ENCODE data around the gene ACACA.

Gene ACACA

DNA sequence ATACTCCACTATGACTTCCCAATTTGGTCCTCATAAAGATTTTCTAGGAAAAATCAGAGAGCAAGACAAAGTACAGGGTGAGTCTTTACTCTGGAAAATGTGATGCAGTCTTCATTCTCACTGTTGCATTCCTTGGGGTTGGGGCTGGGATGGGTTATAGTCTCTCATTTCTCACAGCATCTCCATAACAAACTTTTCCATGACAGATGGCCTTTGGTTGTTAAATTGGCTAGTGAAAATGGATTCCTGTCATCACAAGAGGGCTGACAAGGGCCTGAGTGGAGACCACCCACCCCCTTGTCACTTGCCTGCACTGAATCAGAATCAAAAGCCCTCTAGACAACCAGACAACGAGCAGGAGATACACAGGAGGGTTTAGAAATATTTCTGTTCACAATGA, 283.2 kb downstream of the ACACA start:
- DNase-seq (ENCODE audit: extremely low read depth, insufficient read length), result no peak
- TF ChIP-seq, protein P1, sequence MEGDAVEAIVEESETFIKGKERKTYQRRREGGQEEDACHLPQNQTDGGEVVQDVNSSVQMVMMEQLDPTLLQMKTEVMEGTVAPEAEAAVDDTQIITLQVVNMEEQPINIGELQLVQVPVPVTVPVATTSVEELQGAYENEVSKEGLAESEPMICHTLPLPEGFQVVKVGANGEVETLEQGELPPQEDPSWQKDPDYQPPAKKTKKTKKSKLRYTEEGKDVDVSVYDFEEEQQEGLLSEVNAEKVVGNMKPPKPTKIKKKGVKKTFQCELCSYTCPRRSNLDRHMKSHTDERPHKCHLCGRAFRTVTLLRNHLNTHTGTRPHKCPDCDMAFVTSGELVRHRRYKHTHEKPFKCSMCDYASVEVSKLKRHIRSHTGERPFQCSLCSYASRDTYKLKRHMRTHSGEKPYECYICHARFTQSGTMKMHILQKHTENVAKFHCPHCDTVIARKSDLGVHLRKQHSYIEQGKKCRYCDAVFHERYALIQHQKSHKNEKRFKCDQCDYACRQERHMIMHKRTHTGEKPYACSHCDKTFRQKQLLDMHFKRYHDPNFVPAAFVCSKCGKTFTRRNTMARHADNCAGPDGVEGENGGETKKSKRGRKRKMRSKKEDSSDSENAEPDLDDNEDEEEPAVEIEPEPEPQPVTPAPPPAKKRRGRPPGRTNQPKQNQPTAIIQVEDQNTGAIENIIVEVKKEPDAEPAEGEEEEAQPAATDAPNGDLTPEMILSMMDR (IDR thresholded peaks at IDR 0.05; ENCODE audit: insufficient read depth, low read length, poor library complexity, severe bottlenecking), result no peak
- H3K36me3 ChIP-seq (ENCODE audit: control insufficient read depth, insufficient read depth, low read length), result peaks cover 9% of the 10 kb centered on the region

DNA sequence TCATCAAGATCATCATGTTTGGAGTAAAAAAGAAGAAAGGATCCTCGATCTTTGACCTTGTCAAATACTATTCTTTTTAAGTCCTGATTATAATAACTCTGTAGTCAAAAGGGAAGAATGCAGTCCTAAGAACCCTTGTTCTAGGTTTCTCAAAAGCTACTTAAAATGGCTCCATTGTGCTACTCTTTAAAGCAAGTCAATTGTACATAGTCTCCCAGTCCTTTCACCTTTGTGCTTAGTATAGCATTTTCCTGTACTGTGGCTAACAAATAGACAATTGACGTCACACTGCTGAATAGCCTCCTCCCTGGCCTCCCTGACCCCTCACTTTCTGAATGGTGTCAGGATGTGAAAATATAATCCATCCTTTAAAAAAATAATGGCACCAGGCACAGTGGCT, 285.0 kb downstream of the ACACA start:
- Histone ChIP-seq H3K36me3 (ENCODE audit: control insufficient read depth, insufficient read depth, low read length) (peaks cover 9% of the 10 kb centered on the region), H3K4me3 (replicated peaks; ENCODE audit: low read depth, low read length) (no peak overlapping the region), H3K27me3 (replicated peaks; ENCODE audit: control insufficient read depth, insufficient read depth, low read length) (no peaks in the 10 kb centered on the region)
- TF ChIP-seq, protein P1 (IDR thresholded peaks at IDR 0.05; ENCODE audit: insufficient read depth, low read length, poor library complexity, severe bottlenecking), result no peak
- DNase-seq (ENCODE audit: extremely low read depth, insufficient read length), result no peak

More for the DNA sequence above, 283.2 kb downstream of the ACACA start:
- H3K4me3 ChIP-seq (replicated peaks; ENCODE audit: low read depth, low read length), result no peak overlapping the region
- H3K27me3 ChIP-seq (replicated peaks; ENCODE audit: control insufficient read depth, insufficient read depth, low read length), result no peaks in the 10 kb centered on the region

DNA sequence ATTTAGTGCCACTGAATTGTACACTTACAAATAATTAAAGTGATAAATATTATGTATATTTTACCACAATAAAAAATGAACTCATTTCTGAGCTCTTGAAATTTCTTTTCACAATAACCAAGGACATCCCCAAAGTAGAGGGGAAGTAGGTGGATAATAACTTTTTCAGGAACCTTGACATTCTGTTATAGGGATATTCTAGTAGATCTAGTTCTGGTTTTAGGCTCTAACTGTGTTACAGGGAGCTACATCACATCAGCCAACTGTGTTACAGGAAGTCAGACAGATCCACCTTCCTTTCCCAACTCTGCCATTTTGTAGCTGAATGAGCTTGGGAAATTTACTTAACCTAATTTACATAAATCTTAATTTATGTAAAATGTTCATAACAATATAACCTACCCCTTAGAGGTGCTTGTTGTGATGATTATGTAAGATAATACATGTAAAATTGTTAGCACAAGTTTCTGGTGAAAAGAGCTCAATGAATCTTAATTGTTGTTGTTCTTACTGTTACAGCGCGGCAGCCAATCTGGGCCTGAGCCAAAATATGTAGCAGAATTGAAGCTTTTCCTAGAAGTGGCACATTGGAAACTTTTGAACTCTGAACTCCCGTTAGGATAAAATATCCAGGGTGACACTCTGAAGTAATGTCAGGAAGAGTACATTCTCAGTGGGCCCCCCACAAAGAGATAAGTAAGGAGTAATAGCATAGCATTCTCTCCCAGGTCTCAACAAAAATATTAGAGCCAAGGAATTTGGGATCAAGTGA, 288.1 kb downstream of the ACACA start:
- no peak for DNase-seq (ENCODE audit: extremely low read depth, insufficient read length)
- Histone ChIP-seq H3K27me3 (replicated peaks; ENCODE audit: control insufficient read depth, insufficient read depth, low read length) (no peaks in the 10 kb centered on the region), H3K36me3 (ENCODE audit: control insufficient read depth, insufficient read depth, low read length) (peaks cover 7% of the 10 kb centered on the region), H3K4me3 (replicated peaks; ENCODE audit: low read depth, low read length) (no peak overlapping the region)
- TF ChIP-seq, protein P1 (IDR thresholded peaks at IDR 0.05; ENCODE audit: insufficient read depth, low read length, poor library complexity, severe bottlenecking), result no peak

DNA sequence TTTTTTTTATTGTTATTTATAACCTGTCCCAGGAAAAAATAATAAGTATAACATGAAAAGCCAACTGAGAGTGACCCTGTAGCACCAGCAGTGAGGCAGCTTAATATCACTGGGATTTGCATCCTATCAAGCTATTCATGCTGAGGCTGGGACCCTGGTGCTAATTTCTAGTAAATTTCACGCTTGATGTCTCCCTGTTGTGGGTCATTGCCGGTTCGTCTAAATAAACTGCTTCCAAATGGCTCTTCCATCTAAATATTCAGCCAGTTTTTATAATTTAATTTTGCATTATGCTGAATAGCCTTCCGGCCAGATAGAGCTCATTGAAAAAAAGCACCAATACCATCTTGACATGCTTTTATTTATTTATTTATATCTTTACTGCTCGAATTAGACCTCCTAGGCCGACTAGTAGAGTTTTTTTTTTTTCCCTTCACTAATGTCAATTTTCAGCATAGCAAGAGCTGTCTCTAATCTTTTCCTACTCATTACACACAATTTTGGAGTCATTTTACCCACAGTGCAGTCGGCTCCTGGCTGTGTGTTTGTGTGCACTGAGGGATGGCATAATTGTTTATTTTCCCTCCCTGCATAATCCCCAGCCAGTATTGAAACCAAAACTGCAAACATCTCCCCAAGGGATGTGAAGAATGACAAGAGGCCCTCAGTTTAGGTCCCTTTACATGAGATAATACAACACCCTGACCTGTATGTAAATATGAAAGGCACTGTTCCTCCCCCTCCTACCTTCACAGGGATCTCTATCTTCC, 289.1 kb downstream of the ACACA start:
- peaks cover 7% of the 10 kb centered on the region for H3K36me3 ChIP-seq (ENCODE audit: control insufficient read depth, insufficient read depth, low read length)
- H3K4me3 ChIP-seq (replicated peaks; ENCODE audit: low read depth, low read length), result no peak overlapping the region
- H3K27me3 ChIP-seq (replicated peaks; ENCODE audit: control insufficient read depth, insufficient read depth, low read length), result no peaks in the 10 kb centered on the region
- TF ChIP-seq, protein P1 (IDR thresholded peaks at IDR 0.05; ENCODE audit: insufficient read depth, low read length, poor library complexity, severe bottlenecking), result no peak
- no peak for DNase-seq (ENCODE audit: extremely low read depth, insufficient read length)

DNA sequence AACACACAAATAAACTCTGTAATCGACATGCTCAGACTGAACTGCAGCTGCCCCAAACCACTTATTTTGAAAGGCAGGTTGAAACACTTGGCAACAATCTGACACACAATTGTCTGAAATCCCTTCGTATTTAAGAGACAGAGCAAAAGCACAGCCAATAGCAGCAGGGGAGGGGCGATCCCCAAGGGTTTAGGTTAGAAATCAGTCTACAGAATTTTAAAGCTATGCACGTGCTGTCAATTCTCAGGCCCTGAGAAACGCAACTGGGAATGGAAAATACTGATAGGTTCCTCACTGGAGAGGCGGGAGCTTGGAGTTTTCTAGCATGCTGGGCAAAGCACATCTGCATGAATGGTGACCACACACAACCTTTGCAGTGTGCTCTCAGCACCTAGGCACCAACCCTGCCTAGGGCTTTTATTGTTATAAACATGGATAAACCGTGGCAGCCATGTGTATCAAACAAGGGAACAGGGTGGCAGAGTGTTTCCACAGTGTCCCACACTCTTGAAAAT, 289.9 kb downstream of the ACACA start:
- DNase-seq (ENCODE audit: extremely low read depth, insufficient read length), result no peak
- H3K4me3 ChIP-seq (replicated peaks; ENCODE audit: low read depth, low read length), result no peak overlapping the region
- H3K27me3 ChIP-seq (replicated peaks; ENCODE audit: control insufficient read depth, insufficient read depth, low read length), result no peaks in the 10 kb centered on the region
- H3K36me3 ChIP-seq (ENCODE audit: control insufficient read depth, insufficient read depth, low read length), result peaks cover 7% of the 10 kb centered on the region
- TF ChIP-seq, protein P1 (IDR thresholded peaks at IDR 0.05; ENCODE audit: insufficient read depth, low read length, poor library complexity, severe bottlenecking), result no peak

Measured in GM06990 (cell line).